ENCODE data around the gene WDFY1.
A peak's percentile ranks its signal among the peaks of the same experiment; 100 is the strongest.

The WDFY1 gene

GRCh38 chr2:223856584-223856983 is 88.6 kb downstream of the WDFY1 start:
- no peak for DNase-seq (ENCODE audit: low read depth)

GRCh38 chr2:223856021-223856420 is 89.1 kb downstream of the WDFY1 start:
- peak; percentile 68 for DNase-seq (ENCODE audit: low read depth)

- peak; percentile 86 for DNase-seq (ENCODE audit: low read depth)
These were observed 89.7 kb downstream of the WDFY1 start for GRCh38 chr2:223855426-223855825.

- DNase-seq (ENCODE audit: low read depth): no peak
These were observed 90.4 kb downstream of the WDFY1 start for GRCh38 chr2:223854741-223855140.

GRCh38 chr2:223853425-223853837 is 91.7 kb downstream of the WDFY1 start:
- no peak for DNase-seq (ENCODE audit: low read depth)

GRCh38 chr2:223852281-223852795 is 92.8 kb downstream of the WDFY1 start:
- DNase-seq (ENCODE audit: low read depth): no peak

GRCh38 chr2:223847410-223847809 is 97.7 kb downstream of the WDFY1 start:
- no peak for DNase-seq (ENCODE audit: low read depth)

GRCh38 chr2:223846515-223846914 is 98.6 kb downstream of the WDFY1 start:
- peak; percentile 95 for DNase-seq (ENCODE audit: low read depth)

- DNase-seq (ENCODE audit: low read depth): no peak
These were observed 103.5 kb downstream of the WDFY1 start for GRCh38 chr2:223841436-223842190.

- peak; percentile 66 for DNase-seq (ENCODE audit: low read depth)
These were observed 107.7 kb downstream of the WDFY1 start, which contains the start of gene AP1S3 for GRCh38 chr2:223837287-223838061. Gene AP1S3, minus strand, starts transcription at chr2:223837582. Its CDS starts 132 bp downstream, at chr2:223837450.

- no peak for DNase-seq (ENCODE audit: low read depth)
These were observed 109.2 kb downstream of the WDFY1 start for GRCh38 chr2:223835701-223836532.

GRCh38 chr2:223834431-223834830 is 110.7 kb downstream of the WDFY1 start:
- DNase-seq (ENCODE audit: low read depth): no peak

- DNase-seq (ENCODE audit: low read depth): no peak
These were observed 112.8 kb downstream of the WDFY1 start for GRCh38 chr2:223832241-223832903.

GRCh38 chr2:223829128-223829527 is 116.0 kb downstream of the WDFY1 start:
- DNase-seq (ENCODE audit: low read depth): no peak

- DNase-seq (ENCODE audit: low read depth): no peak
These were observed 116.8 kb downstream of the WDFY1 start for GRCh38 chr2:223828314-223828713.

GRCh38 chr2:223826995-223827394 is 118.1 kb downstream of the WDFY1 start:
- no peak for DNase-seq (ENCODE audit: low read depth)

All from amniotic epithelial cell (primary cell).